Smooth muscle cell of the coronary artery (primary cell): ENCODE results near the gene NBPF3. TPM values are rescaled to one million over a fixed set of nuclear protein-coding genes. Genes with fewer than 3 reads are reported as not detected.

Experiments
- total RNA-seq: library from RNA; depleted of rRNA; stranded (reverse); fragments of >200 nt; gene quantifications from 2 replicates; pipeline ENCODE4 v1.2.3, GENCODE V29; 2014; ENCODE audit warnings: low replicate concordance

Gene NBPF3
- 19.5 and 26.3 TPM in 2 replicates for total RNA-seq

DNA sequence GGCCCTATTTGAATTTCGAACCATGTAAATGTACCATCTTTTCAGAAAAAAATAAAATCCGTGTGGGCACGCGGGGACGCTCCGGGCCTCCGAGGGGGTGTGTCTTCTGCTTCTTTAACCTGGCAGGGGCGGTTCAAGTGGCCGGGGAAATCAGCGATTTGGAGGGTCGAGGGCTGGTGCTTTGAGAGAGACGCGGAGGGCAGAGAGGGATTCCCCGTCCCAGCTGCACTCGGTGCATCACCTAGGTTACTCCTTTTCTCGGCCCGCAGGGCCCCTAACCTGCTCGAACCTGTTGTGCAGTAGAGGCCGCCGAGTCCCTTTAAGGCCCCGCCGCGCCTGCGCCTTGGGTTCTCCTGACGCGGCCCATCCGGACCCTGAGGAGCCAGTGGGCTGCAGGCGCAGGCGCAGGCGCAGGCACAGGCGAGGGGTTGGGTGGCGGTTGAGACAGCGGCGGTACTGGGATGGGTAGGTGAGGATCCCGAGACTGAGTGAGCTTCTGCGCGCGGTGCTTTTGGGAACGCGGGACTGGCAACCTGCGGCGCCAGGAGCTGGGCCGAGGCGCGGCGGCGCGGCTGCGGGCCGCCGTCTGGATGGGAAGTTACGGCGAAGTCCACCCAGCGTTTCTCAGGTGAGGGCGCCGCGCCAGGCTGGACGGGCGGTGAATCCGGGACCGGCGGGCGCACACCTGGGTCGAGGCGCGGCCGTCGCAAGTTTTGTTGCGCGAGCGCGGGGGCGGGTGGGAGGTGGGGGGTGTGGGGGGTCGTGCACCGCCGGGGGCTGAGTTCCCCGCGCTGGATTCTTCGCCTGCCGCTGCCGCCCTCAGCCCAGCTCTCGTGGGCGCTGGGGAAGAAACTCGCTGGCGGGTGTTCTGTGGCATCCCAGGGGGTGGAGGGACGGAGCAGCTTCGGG is at the start of gene NBPF3:
NBPF3 (plus strand) TSS at position 417 of the 909 bp plus-strand sequence. CDS start 4,950 bp downstream, outside the sequence.

DNA sequence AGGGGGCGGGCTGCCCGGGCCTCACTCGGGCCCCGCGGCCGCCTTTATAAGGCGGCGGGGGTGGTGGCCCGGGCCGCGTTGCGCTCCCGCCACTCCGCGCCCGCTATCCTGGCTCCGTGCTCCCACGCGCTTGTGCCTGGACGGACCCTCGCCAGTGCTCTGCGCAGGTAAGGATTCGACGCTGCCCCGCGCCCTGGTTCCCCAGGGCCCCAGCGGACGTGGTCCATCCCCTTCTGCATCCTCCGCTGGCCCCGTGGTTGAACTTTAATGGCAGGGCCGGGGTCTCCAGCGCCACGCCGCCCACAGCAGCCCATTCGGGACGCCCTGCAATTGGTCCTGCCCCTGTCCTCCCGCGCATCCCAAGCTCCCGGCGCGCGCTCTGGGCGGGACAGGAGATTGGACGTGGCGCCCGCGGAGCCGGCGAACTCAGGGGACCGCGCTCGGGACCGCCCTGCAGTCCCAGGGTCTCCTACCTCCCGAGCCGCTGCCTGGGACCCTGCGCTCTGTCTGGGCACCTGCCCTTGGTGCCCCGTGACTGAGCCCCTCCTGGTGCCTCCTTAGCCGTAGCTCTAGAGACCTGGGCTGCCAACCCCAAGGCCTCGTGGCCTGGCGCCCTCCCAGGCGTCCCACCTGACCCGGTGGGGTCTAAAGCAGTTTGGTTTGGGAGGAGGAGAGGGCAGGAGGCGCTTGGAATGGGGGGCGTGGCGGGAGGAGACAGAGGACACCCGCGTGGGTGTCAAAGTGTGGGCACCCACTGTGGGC is 69.6 kb downstream of the NBPF3 start, which contains the start of gene ALPL:
ALPL (plus strand) TSS at position 73 of the 762 bp plus-strand sequence. CDS start 44,659 bp downstream, outside the sequence.

Other genes starting within 250 kb of the NBPF3 start
- gene ECE1, start 149.7 kb upstream of the NBPF3 start, total RNA-seq: 43.1 and 259 TPM in 2 replicates
- gene ALPL, start 69.3 kb downstream of the NBPF3 start, total RNA-seq: 2.9 and 126 TPM in 2 replicates
- 0.12 and 0.23 TPM in 2 replicates for gene RAP1GAP, start 229.2 kb downstream of the NBPF3 start, total RNA-seq